Chondrocyte (in vitro differentiated cells): ENCODE results near the gene LHFPL6. TPM values are rescaled to one million over a fixed set of nuclear protein-coding genes. Genes with fewer than 3 reads are reported as not detected.

Source experiments
- DNase-seq: peaks from one replicate; pipeline ENCODE4 v3.0.0; 2021; ENCODE audit warnings: mixed read lengths, low spot score
- H3K27ac Mint-ChIP-seq: one replicate; pipeline ENCODE4 v1.8.0; 2021; ENCODE audit warnings: mild to moderate bottlenecking, moderate library complexity, mixed read lengths; ENCODE audit not compliant: unreplicated experiment
- H3K27me3 Mint-ChIP-seq: 2 replicates; pipeline ENCODE4 v1.8.0; 2021; ENCODE audit warnings: low read depth, mixed read lengths
- H3K36me3 Mint-ChIP-seq: 2 replicates; pipeline ENCODE4 v1.8.0; 2021; ENCODE audit warnings: low read depth, mixed read lengths
- H3K4me1 Mint-ChIP-seq: 2 replicates; pipeline ENCODE4 v1.8.0; 2021; ENCODE audit warnings: low read depth, mild to moderate bottlenecking, mixed read lengths
- H3K4me3 Mint-ChIP-seq: one replicate; pipeline ENCODE4 v1.8.0; 2021; ENCODE audit warnings: mild to moderate bottlenecking, moderate library complexity, mixed read lengths; ENCODE audit not compliant: unreplicated experiment
- H3K9me3 Mint-ChIP-seq: 2 replicates; pipeline ENCODE4 v1.8.0; 2021; ENCODE audit warnings: low read depth, mixed read lengths
- CTCF ChIP-seq: fragments of 200-600 bp; sonication (generic); IDR thresholded peaks from 2 replicates; pipeline ENCODE4 v1.5.0; 2021; ENCODE audit warnings: antibody characterized with exemption, mild to moderate bottlenecking, moderate library complexity
- total RNA-seq: library from RNA; stranded (reverse); gene quantifications from 3 replicates; pipeline ENCODE4 v1.2.1, GENCODE V29; 2021

The LHFPL6 gene
- total RNA-seq, 1 donor from 2014 or later, result 101 TPM

- no peak for TF ChIP-seq CTCF
- no peak overlapping the region for H3K27ac Mint-ChIP-seq
These were observed 200.6 kb downstream of the LHFPL6 start for GRCh38 chr13:39402221-39402970.

GRCh38 chr13:39401756-39402155 lies 201.2 kb downstream of the LHFPL6 start:
- Mint-ChIP-seq H3K4me1 (peaks cover 24% of the 10 kb centered on the region), H3K27ac (no peak overlapping the region), H3K36me3 (no peaks in the 10 kb centered on the region), H3K27me3 (no peaks in the 10 kb centered on the region), H3K4me3 (no peak overlapping the region), H3K9me3 (peaks cover 2% of the 10 kb centered on the region)
- no peak for DNase-seq
- TF ChIP-seq CTCF, result no peak

More at GRCh38 chr13:39402221-39402970, 200.6 kb downstream of the LHFPL6 start:
- no peak overlapping the region for H3K4me3 Mint-ChIP-seq
- no peaks in the 10 kb centered on the region for H3K36me3 Mint-ChIP-seq
- peaks cover 22% of the 10 kb centered on the region for H3K4me1 Mint-ChIP-seq
- DNase-seq, result no peak
- no peaks in the 10 kb centered on the region for H3K27me3 Mint-ChIP-seq
- peaks cover 2% of the 10 kb centered on the region for H3K9me3 Mint-ChIP-seq

GRCh38 chr13:39401046-39401705 lies 201.8 kb downstream of the LHFPL6 start:
- Mint-ChIP-seq H3K36me3 (no peaks in the 10 kb centered on the region), H3K27me3 (no peaks in the 10 kb centered on the region), H3K27ac (no peak overlapping the region), H3K9me3 (peaks cover 2% of the 10 kb centered on the region), H3K4me1 (peaks cover 27% of the 10 kb centered on the region), H3K4me3 (no peak overlapping the region)
- no peak for DNase-seq
- no peak for TF ChIP-seq CTCF

- H3K27me3 Mint-ChIP-seq, result no peaks in the 10 kb centered on the region
- peaks cover 2% of the 10 kb centered on the region for H3K9me3 Mint-ChIP-seq
- no peak overlapping the region for H3K4me3 Mint-ChIP-seq
- H3K4me1 Mint-ChIP-seq, result peaks cover 38% of the 10 kb centered on the region
- no peaks in the 10 kb centered on the region for H3K36me3 Mint-ChIP-seq
- H3K27ac Mint-ChIP-seq, result no peak overlapping the region
- no peak for TF ChIP-seq CTCF
- DNase-seq, result no peak
These were observed 203.9 kb downstream of the LHFPL6 start for GRCh38 chr13:39399102-39399501.

- Mint-ChIP-seq H3K4me1 (peaks cover 37% of the 10 kb centered on the region), H3K27me3 (no peaks in the 10 kb centered on the region), H3K4me3 (no peak overlapping the region), H3K27ac (peak overlapping the region; percentile 49), H3K9me3 (peaks cover 2% of the 10 kb centered on the region), H3K36me3 (no peaks in the 10 kb centered on the region)
- TF ChIP-seq CTCF, result no peak
- no peak for DNase-seq
These were observed 205.1 kb downstream of the LHFPL6 start for GRCh38 chr13:39397896-39398265.
